Kidney tubule cell (primary cell): Measurements from ENCODE around the gene FOXE1.

Experiments used
- DNase-seq: peaks from one replicate; pipeline ENCODE4 v3.0.0-alpha.2; 2018; ENCODE audit warnings: low spot score

Gene FOXE1

DNA sequence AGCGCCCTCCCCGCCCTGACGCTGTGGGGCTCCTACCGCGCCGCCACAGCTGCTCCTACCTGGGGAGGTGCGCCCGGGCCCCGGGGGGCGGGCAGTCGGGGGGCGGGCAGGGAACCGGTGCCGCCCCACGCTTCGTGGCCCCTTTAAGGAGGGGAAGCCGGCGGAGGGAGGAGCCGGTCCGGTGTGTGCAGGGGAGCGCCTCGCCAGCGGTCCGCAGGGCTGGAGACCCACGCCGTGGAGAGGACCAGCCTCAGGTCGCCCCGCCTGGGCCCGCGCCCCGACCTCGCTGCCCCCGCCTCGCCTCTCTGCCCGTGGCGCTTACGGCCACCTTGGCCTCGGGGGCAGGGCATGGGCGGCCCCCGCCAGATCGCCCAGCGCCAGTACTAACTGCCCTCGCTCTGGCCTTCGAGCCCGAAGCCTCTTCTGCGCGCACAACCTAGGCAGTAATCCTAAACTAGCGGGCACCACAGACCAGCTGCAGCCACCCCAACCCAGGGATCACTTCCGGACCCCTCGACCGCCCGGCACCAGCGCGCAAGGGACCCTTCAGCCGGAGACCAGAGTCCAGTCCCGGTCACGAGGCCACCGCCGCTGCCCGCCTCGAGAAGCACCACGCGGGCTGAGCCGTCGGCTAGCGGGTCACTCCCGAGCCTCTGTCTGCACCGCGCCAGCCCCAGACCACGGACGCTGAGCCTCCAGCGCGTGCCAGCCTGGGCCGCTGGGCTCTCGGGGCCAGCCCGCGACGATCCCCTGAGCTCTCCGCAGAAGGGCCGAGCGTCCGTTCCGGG lies at the start of gene FOXE1:
FOXE1 (plus strand) TSS at position 171 of the 788 bp plus-strand sequence. CDS start 689 bp downstream, outside the sequence.
- no peak for DNase-seq

DNA sequence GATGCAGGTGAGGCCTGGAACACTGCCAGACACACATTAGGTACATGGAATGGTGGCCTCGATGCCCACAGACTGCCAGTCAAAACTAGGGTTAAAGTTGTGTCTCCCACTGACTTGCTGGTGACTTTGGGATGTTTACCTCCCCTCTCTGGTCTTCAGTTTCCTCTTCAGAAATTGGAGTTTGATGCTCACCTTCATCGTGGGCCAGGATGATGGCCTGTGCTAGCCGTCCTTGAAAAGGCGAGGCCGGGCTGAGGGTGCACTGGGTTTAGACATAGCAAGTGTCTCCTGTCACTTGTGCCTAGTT lies 49.0 kb upstream of the FOXE1 start:
- DNase-seq = no peak

DNA sequence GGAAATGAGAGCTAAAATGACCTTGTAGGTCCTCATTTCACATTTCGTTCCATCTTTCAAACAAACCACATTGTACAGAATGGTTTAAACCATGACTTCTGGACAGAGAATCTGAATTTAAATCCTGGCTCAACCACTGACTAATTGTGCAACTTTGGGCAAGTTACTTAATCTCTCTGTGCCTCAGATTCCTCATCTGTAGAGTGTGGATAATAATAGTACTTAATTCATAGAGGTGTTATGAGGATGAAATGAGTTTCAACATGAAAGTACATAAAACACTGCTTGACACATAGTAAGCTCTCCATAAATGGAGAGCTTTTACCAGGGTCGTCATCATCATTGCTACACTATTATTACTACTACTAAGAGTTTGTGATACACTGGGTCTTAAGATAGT lies 46.3 kb upstream of the FOXE1 start:
- no peak for DNase-seq

DNA sequence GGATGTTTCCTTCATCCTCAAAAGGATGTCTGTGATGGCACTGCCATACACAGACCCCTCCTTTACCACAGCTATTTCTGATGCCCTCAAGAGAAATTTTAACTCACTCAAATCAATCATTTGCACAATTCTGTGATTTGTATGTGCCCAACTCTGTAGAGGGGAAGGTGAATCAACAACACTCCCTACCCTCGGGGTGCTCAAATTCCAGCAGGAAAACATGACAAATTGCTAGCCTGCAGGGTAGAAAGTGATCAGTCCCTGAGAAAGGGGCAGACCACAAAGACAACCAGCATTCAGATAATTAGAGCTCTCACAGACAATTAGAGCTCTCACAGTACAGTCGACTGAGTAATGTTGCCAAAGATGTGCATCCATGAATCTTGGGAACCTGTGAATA lies 45.3 kb upstream of the FOXE1 start:
- DNase-seq = peak; percentile 85

DNA sequence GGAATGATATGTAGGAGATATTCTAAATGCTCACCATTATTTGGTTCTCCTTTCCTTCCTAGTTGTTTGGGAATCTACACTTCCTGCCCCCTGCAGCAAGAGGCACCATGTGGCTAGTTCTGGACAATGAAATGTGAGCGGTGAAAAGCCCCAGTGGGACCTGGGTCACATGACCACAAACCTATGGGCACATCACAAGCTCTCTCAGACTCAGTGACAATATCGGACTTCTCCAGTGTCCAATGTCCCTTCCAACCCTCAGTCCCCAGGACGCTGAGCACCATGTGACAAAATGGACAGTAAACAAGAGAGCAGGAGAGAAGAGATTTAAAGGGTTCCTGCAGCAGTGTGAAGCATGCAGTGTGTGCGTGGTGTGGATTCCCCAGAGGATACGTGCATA lies 44.6 kb upstream of the FOXE1 start:
- peak; percentile 42 for DNase-seq

DNA sequence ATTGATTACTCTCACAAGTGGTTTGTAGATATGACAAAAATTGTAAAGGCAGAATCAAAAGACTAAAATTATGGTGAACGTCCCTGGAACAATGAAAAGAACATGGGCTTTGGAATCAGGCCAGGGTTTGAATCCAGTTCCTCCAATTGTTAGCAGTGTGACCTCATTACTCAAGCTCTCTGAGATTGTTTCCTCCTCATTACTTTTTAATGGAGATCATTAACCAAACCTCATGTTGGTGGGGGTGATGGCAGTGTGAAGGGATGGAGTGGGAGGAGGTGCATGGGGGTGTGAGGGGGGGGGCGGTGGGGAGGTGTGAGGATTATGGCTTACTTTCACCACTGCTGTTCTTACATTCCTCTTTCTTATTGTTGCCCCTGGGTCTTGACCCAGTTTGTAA lies 44.1 kb upstream of the FOXE1 start:
- peak; percentile 96 for DNase-seq

DNA sequence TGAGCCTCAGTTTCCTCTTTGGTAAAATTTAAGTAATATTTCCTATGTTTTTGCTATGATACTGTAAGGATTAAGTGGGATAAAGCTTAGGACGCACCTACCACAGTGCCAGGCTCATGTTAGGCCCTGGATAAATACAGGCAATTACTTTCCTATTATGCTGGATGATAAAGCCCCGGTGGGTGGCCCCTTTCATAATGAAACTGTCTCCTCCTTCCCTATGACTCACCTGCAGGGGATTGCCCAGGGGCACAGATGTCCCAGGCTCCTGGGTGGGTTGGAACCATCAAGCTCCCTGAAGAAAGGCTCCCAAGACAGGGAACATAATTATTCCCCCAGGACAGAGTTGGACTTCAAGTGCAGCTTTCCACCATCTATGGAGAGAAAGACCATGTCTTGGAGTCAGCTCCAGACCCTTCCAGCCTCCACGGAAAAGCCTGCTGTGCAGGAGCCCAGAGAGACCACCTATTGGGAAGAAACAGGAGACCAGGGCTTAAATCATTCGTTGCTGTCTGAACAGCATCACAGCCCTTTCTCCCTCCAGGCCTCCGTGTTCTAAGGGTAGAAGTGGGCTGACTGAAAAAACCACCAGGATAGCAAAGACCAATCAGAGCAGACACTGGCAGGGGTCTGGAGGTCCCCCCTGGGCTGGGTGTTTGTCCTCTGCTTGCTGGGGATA lies 43.2 kb upstream of the FOXE1 start:
- DNase-seq = peak; percentile 83

DNA sequence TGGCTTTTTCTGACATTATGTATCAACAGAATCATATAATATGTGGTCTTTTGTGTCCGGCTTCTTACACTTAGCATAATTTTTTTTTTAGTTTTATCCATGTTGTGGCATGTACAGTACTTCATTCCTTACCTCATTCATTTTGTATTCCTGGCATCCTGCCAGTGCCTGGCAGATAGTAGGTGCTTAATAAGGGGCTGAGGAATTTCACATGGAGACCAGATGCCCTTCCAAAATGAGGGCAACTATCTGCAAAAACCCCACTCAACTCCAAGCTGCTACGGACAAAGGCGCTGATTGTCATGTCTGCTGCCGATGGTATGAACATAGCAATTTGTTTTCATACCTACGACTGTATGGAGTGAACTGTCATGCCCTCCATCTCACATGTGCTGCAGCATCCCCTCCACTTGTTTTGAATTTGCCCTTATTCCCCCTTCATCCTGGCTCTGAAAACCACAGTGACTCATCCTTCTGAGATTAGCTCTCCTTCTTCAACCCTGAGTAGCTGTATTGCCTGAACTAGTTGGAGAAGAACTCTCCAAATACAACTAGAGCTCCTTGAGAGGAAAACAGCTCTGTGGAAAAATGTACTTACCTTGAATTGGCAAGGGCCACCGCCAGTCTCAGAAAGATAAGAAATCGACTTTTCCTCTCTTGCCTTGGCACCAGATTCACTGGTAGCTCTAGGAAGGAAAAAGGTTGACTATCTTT lies 41.3 kb upstream of the FOXE1 start:
- peak; percentile 74 for DNase-seq

DNA sequence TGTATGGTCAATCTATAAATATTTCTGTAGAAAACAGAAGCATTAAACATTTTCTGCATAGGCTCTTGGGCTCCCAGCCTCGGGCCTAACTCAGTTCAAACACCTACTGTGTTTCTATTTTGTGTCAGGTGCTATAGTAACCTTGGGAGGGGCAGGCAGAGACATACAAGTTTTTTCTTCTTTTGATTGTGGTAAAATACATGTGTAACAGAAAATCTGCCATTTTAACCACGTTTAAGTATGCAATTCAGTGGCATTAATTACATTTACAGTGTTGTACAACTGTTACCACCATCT lies 40.8 kb upstream of the FOXE1 start:
- no peak for DNase-seq

DNA sequence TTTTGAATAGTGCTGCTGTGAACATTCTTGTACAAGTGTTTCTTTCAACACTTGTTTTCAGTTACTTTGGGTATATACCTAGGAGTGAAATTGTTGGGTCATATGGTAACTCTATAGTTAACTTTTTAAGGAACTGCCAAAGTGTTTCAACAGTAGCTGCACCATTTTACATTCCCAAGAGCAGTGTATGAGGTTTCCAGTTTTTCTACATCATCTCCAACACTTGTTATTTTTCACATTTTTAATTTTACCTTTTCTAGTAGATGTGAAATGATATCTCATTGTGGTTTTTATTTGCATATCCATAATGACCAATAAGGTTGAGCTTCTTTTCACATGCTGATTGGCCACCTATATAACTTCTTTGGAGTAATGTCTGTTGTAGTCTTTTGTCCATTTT lies 40.0 kb upstream of the FOXE1 start:
- no peak for DNase-seq

DNA sequence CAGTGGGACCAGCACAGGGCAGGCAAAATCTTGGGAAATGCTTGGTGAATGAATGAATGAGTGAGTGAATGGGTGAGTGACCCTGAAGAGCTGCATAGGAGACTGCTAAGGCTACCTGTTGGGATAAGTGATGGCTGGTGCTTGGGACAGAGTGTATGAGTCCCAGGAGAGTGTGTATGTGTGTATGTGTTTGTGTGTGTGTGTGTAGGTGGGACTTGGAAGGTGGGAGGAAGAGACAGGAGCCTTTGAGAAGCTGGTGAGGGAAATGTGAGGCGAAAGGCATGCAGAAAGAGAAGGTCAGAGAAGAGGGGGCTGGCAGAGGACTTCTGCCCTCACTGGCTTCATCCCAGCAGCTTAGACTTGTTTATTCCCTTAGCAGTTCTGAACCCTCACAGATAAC lies 33.3 kb upstream of the FOXE1 start:
- no peak for DNase-seq

DNA sequence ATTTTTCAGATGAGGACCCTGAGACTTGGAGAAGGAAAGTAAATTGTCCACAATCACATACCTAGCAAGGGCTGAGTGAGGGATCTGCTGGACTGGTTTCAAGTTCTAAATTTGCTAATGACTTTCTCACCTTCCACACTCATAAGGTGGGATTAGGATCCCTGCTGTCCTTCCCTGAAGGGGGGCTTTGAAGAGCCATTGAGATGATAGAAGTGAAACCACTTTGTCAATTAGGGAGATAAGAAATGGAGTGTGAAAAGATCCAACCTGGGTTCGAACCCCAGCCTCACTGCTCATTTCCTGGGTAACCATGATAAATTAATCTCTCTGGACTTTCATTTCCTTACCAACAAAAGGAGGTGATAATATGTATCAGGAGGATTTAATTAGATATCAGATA lies 32.7 kb upstream of the FOXE1 start:
- no peak for DNase-seq

DNA sequence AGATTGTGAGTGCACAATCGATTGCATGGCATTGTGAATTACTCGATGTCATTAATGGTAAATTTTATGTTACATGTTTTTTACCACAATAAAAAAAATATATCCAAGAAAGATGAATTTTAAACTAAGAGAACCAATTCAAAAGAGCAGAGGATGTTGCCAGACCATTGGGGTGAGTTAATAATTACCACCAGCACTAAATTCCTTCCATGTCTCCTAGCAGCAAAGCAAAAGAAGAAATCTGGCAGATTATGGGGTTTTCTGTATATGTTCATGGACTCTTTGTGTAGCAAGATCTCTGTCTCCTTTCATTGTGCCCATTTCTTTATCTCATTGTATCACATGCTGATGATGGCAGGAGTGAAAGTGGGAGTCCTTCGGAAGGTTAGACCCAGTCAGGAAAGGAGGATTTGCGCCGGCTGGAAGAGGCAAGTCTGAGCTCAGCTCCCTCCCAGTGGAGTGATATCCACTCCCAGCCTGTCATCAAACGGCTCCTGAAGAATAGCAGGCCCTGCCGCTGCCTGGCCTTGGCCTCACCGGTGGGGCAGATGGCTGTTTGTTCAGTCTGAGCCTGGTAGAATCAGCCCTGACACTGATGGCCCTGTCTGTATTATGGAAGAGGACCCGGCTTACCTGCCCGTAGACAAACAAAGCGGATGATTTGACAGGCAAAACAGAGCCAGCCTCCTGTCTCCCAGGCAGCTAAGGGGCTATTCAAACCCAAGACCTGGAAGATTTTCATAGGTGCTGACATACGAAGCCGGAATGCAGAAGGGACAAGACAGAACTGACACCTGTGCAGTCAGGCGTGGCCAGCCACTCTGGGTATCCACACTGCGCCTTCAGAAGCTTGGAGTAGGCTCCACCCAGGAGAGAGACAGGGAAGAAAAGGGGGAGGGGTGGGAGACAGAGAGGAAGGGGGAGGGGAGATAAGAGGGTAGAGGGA lies 21.9 kb upstream of the FOXE1 start:
- peak; percentile 82 for DNase-seq

DNA sequence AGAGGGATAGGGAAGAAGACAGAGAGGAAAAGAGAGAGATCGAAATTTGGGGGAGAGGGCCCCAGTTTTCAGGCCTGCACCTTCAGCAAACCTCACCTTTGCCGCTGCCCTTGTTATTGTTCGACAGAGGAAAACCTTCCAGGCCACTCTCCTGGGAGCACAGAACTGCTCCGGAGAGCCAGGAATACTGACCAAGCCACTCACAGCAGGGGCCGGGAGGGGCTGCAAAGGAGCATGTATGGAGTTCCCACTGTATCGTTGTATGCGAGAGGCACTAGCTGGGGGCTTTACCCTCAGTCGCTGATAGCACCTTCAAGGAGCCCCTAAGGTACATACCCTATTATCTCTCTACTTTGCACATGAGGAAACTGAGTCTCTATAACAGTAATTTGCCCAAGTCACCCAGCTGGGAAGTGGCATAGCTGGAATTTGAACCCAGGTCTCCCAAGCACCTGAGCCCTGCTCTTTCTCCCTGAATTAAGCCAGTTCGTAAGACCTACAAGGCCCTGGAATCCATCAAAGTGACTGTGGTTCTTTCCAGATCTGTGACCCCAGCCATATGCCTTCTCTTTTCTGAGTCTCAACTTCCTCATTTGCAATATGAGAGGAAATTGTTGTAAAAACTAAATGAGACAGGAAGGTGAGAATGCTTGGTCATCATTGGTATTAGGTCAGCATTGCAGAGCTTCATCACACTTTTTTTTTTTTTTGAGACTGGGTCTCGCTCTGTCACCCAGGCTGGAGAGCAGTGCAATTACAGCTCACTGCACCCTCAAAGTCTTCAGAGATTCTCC lies 21.0 kb upstream of the FOXE1 start:
- peak; percentile 69 for DNase-seq

DNA sequence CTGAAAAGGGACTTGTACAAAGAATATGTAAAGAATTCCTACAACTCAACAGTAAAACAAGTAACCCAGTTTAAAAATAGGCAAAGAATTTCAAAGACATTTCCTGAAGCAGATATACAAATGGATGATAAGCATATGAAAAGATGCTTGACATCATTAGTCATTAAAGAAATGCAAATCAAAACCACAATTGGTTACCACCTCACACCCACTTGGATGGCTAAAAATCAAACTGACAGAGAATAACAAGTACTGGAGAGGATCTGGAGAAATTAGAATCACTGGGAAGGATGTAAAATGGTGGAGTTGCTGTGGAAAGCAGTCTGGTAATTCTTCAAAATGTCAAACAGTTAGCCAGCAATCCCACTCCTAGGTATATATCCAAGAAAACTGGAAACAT lies 12.5 kb upstream of the FOXE1 start:
- peak; percentile 27 for DNase-seq

DNA sequence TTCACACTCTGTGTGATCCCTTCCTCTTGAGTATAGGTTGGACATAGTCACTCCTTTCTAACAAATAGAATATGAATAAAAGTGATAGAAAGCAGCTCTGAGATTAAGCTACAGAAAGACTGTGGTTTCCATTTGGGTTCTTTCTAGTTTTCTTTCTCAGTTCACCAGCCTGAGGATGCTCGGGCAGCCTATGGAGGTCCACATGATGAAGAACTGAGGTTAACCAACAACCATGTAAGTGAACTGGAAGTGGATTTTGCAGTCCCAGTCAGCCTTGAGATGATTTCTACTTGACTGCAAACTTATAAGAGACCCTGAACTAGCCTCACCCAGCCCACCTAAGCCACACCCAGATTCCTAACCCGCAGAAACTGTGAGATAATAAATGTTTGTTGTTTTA lies 10.1 kb upstream of the FOXE1 start:
- no peak for DNase-seq

DNA sequence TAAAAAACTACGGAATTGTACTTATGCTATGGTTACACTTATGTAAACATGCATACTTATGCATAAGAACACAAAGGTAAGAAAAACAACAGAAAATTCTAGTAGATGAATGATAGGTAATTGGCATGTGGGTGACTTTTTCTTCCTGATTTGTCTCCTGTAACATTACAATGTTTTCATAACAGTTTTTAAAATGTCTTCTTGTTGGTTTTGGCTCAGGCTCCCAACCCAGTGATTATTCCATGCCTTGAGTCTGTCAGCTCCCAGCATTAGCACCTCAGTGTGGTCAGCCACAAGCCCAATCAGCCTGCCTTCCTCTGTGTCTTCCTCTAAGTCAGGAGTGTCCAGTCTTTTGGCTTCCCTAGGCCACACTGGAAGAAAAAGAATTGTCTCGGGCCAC lies 7.9 kb upstream of the FOXE1 start:
- DNase-seq = peak; percentile 44

DNA sequence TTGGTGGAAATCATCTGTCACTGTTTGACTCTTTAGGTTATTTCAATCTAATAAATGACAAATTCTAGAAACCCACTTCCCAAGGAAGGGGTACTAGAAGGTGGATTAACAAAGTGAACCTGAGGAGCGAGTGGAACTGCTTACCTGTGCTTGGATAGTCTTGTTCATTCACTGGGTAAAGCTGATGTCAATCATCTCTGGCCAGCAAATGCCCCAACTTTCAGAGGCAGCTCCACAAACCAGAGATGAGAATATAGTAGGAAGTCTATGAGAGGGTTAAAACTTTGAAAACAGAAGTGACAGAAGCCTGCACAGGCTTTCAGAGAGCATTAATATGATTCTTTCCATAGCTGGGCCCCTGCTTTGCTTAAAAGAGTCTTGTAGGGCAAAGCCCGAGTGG lies 7.3 kb upstream of the FOXE1 start:
- no peak for DNase-seq

DNA sequence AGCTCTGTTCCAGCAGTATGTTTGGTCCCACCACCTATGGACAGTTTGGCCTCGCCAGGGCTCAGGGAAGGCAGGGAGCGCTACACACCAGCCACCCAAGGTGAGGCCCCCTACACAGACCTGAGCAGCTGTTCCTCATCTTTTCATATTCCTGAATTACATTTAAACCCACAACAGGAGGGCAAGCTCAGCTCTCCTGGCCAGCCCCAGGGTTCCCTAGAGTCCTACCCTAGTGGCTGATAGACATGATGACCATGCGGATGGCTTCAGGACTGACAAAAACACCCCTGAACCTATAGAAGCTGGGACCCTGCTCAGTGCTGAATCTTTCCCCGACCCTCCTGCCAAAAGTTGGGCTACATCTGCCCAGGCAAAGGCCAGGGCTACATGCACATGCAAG lies 6.7 kb upstream of the FOXE1 start:
- DNase-seq = no peak

DNA sequence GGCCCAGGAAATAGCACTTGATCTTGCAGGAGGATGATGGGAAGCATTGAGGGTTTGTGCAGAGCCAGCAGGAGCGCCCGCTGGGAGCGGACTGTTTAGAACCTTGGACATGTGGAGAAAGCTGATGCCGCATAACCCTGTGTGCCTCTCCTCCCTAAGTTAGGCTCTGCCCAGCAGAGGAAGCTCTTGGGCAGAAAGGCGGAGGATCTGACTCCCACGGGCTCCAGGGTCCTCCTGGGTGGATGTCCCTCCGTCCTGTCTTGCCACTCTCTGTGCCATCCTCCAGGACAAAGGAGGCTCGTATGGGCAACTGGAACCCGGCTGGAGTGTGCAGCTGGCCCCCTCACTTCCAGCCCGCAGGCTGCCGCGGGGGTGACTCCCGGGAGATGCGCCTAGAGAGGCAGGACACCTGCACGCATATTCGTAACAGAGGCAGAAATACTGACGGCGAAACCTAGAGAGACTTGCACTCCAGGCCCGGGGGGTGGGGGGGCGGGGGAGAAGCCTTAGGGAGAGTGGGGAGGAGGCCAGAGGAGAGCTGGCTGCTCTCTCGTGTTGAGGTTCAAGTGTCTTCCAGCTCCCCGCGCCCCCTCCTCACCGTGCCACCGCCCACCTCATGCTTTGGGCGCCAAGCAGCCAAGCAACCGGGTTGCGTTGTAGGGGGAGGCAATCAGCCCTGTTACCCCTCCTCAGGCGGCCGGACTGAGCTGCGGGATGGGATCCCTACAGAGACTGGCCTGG lies 5.4 kb upstream of the FOXE1 start:
- no peak for DNase-seq

DNA sequence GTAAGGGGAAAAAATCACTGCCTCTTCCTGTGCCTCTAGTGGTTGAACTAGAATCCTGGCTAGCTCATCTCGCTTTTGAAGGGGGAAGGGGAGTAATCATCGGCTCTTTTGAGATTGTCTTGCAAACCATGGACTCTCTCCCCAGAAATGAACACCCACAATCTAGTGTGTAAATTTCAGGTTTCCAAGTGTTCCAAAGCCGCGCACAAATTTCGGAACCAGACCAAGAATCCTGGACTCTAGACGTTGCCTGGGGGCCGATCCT lies 4.9 kb upstream of the FOXE1 start:
- DNase-seq = no peak
